HG02759 (cell line): ENCODE data around the gene ZBTB20.

Source experiments
- ATAC-seq: cut with Tn5 transposase; IDR thresholded peaks from one replicate; pipeline ENCODE4 v1.9.1; 2021; ENCODE audit warnings: mild to moderate bottlenecking, moderate library complexity; ENCODE audit not compliant: unreplicated experiment

Gene ZBTB20

GRCh38 chr3:115090712-115091111 lies 56.4 kb downstream of the ZBTB20 start:
- ATAC-seq, result no peak

GRCh38 chr3:115089481-115089880 lies 57.6 kb downstream of the ZBTB20 start:
- no peak for ATAC-seq

GRCh38 chr3:115087512-115087911 lies 59.6 kb downstream of the ZBTB20 start:
- no peak for ATAC-seq

GRCh38 chr3:115086344-115086743 lies 60.7 kb downstream of the ZBTB20 start:
- ATAC-seq, result no peak

- no peak for ATAC-seq
Observed at GRCh38 chr3:115085197-115085865, 61.8 kb downstream of the ZBTB20 start.

- no peak for ATAC-seq
Observed at GRCh38 chr3:115084686-115085085, 62.4 kb downstream of the ZBTB20 start.

- no peak for ATAC-seq
Observed at GRCh38 chr3:115082260-115082659, 64.8 kb downstream of the ZBTB20 start.

GRCh38 chr3:115081444-115081843 lies 65.6 kb downstream of the ZBTB20 start:
- no peak for ATAC-seq

GRCh38 chr3:115077501-115078250 lies 69.4 kb downstream of the ZBTB20 start:
- no peak for ATAC-seq

GRCh38 chr3:115074502-115074901 lies 72.6 kb downstream of the ZBTB20 start:
- ATAC-seq, result no peak

GRCh38 chr3:115072265-115073021 lies 74.6 kb downstream of the ZBTB20 start:
- ATAC-seq, result no peak

GRCh38 chr3:115071601-115072000 lies 75.5 kb downstream of the ZBTB20 start:
- no peak for ATAC-seq

- ATAC-seq, result no peak
Observed at GRCh38 chr3:115071166-115071565, 75.9 kb downstream of the ZBTB20 start.

- ATAC-seq, result no peak
Observed at GRCh38 chr3:115068799-115069198, 78.3 kb downstream of the ZBTB20 start.

GRCh38 chr3:115062412-115062956 lies 84.6 kb downstream of the ZBTB20 start:
- ATAC-seq, result no peak

- no peak for ATAC-seq
Observed at GRCh38 chr3:115062009-115062408, 85.1 kb downstream of the ZBTB20 start.

GRCh38 chr3:115052906-115053305 lies 94.2 kb downstream of the ZBTB20 start:
- ATAC-seq, result no peak

GRCh38 chr3:115042351-115042750 lies 104.7 kb downstream of the ZBTB20 start:
- ATAC-seq, result no peak

GRCh38 chr3:115040673-115041286 lies 106.3 kb downstream of the ZBTB20 start:
- no peak for ATAC-seq

GRCh38 chr3:115040246-115040645 lies 106.8 kb downstream of the ZBTB20 start:
- ATAC-seq, result no peak

GRCh38 chr3:115038817-115039216 lies 108.3 kb downstream of the ZBTB20 start:
- ATAC-seq, result no peak
